Measurements from ENCODE around the gene MRPS27.

The MRPS27 gene

DNA sequence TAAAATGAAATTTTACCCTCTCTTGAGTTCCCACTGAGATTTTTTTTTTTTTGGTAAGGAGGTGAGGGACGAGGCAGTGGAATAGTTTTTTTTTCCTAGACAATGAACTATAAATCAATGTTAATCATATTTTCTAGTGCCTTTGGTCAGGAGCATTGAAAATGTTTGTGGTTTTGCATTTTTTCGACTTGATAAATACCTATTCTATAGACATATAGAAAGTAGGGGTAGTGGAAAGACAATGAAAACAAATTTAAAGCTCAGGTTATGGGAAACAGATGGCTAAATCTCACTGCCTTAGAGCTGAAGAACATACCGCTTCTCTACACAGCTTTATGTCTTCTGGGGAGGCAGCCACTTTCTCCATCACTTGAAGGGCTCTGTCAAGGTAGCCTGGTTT is 94.3 kb downstream of the MRPS27 start:
- no peak for DNase-seq

DNA sequence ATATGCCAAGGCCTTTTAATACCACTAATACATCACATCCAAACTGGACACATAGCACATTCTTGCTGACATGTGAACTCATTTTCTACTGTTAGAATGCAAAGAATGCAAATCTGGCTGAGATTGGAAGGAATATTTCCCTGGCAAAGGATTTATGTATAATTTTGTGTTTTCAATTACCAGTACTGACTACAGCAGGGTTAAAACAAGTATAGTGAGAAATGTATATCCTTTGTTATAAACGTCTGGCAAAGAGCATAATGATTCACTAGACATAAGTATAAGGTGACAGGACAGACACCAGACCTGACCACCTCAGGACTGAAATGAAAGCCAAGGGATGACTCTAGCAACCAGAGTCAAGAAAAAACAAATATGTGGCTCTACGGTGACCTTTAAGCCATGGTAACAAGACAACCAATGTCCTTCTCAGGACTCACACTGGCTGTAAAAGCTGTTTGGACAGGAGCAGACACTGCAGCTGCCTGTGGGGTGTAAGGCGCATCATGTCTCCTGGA is 95.0 kb downstream of the MRPS27 start:
- no peak for DNase-seq

DNA sequence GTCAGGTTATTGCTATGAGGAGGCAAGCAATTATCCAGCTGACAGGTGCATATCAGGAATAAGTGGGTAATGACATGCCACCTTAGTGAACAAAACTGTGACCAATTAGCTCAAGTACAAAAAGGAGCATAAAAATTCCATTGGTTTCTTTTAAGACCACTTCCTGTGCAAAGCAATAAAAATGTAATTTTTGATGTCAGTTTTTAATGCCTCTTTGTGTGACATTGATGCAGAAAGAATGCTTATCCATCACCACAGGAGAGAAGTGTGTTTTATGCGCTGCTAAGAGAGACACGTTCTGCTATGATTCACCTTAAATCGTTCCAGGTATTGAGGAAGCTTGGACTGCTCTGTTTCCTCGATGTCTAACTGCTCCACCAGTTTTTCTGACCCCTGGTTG is 96.7 kb downstream of the MRPS27 start:
- DNase-seq, result no peak

DNA sequence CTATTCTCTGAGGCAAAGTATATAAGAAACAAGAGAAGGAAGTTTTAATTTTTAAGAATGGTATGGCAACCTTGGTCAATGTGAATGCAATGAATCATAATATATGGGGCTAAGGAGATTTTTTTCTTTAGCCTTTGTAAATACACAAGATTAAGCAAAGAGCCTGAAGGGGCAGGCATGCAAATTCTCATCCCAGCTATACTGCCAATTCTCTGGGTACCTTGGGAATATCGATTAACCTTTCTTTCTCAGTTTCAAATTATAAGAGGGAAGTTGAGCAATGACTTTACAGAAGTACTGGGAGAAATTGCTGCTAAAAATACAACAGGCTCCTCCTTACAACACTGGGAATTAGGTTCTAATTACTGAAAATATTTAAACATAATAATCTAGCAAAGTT is 97.5 kb downstream of the MRPS27 start:
- no peak for DNase-seq

DNA sequence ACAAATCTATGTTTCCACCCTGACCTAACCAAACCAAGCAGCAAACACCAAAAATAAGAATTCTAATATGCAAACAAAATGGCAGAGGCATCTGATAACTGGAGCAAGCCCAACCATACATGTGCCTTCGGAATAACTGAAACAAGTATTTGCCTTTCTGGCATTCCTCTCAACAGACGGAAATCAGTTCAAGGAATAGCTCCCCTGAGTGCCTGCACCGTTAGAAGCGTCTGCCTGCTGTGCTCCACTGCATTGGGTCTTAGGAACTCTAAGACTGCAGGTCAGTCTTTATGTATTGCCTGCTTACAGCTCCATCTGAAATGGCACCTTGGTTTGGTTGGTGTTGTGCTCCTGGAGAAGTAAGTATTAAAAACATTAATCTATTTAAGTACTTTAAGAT is 98.5 kb downstream of the MRPS27 start:
- DNase-seq, result no peak

DNA sequence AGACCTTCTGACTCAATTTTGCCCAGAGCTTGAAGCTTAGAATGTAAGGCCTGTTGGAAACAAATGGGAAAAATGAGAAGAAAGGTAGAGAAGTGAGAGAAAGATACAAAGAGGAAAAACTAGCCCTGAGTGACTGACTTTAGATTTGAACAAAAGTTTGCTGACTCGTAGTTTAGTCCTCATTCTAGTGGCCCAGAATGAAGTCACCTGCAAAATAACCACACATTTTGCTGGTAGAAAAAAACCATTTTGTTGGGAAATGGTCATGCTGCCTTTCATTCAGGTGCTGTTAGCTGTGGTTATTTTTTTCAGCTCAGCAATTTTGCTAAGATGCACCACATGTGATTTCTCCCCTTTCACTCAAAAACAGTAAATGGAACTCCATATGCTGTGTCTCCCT is 98.9 kb downstream of the MRPS27 start:
- DNase-seq, result no peak

DNA sequence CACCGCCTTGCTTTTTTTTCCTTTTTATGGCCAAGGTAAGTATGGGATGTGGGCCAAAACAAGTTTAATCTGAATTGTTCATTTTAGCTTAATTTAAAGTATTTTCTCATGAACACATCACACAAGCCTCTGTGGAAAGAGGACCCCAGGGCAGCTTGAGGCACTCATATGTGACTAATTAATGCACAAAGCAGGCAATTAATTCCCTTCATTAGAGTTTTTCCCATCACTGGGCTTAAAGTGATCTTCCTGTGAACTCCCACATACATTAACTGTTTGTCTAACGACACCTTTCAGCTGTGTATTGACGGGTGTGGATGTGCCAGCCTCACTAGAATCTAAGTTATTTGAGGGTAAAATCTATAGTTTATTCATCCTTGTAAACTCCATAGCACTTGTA is 103.3 kb downstream of the MRPS27 start:
- no peak for DNase-seq

DNA sequence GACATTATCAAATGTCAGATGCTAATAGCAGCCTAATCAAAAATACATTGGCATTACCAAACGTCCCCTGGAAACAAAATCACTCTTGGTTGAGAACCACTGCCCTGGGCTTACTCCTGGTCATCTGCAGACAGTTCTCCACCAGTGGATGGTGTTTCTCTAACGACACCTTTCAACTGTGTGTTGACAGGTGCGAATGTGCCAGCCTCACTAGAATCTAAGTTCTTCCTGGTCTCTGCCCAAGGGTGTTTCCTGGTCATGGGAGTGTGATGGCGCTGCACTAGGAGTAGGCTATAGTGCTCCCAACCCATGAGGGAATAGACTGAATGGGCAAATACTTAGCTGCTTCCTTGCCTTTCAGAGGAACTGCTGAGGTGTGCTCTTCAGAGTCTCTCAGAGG is 105.9 kb downstream of the MRPS27 start:
- DNase-seq, result no peak

DNA sequence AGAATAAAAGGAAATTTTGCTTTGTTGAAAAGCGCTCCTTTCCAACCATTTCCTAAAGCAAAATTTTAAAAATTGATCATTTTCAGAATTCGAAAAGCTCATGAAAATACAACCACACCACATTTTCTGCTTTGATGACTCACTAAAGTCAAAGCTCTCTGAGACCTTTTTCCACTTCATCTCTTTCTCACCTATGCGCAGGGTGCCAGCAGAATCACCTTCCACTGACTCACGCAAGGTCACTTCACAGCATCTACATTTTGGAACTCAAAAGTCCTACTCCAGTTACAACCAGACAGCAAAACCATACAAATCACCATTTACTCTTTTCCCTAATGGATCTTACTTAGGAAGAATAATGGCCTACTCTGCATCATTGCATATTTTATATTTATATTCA is 106.6 kb downstream of the MRPS27 start:
- DNase-seq, result no peak

DNA sequence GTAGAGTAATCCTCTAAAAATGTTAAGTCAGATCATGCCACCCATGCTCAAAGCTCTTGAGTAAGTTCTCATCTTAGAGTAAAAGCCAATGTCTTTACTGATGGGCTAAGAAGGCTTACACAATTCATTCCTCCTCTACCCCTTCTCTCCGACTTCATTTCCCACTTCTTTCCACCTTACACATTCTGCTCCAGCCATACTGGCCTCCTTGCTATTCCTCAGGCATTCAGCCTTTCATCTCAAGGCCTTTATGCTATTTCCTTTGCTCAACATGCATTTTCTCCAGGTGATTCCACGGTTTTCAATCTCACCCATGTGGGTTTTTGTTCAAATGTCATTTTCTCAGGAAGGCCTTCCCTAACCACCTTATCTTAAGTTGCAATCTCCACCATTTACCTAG is 107.9 kb downstream of the MRPS27 start:
- DNase-seq, result no peak

DNA sequence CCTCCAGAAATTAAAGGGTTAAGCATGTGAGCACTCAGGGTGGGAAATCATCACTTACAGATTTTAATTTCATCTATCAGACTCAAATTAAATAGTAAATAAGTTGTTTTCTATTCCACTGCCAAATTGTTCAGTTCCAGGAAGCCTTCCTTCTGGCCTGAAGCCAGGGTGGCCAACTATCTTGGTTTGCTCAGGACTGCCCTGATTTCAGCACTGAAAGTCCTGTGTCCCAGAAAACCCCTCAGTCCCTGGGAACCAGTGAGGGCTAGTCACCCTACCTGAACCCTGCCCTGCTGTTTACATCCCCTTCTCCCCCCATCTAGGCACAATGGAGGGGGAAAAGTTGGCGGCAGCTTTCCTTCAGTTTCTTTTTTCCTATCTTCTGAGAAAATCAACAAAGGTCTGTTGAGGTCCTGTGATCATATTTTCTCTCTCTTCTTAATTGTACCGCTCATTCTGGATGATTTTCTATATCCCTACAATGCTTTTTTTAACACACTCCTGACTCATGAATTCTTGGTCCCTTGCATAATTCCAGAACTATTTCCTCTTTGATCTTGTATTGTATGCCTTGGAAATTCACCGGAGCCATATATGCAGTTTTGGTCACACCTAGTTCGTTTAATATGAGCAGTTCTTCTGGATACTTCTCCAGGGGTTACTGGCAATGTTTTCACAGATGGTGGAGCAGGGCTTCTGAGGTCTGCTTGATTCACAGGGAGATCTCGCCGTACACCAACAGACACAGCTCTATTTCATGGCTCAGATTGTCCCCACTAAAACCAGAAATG is 109.0 kb downstream of the MRPS27 start:
- no peak for DNase-seq

DNA sequence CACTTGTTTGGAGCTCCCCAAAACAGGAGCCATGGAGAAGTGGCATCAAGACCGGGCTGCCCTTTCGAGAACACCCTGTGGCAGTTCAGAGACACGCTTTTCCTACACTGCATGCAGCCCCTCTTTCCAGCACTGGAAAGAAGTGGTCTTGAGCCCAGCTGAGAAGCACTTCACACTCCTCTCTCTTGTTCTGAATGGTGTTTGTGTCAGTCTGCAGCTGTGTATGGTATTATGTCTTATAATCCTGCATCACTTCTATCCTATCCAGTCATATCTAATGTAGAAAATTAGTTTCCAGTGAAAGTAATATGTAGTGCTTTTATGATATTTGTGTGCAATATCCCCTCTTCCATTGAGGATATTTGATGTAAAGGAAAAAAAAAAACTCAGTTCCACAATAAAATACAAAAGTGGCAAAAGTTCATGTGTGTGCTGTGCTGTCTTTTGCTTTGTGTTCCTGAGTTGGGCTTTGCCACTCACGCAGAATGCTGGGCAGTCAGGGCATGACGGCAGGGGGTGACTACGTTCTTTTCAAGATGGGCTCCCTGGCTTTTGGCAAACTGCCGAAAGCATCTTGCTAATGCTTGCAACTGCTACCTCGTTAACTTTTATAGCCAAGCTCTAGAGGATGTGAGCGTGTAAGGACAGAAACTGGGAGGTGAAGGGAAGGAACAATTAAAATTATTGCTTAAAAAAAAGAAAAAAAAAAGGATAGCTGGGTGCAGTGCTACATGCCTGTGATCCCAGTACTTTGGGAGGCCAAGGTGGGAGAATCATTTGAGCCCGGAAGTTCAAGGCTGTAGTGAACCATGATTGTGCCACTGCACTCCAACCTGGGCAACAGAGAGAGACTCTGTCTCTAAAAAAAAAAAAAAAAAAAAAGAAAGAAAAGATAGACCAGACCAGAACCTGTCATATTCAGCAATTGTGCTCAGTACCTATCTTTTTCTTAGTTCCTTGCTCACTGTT is 110.6 kb downstream of the MRPS27 start:
- DNase-seq, result no peak

DNA sequence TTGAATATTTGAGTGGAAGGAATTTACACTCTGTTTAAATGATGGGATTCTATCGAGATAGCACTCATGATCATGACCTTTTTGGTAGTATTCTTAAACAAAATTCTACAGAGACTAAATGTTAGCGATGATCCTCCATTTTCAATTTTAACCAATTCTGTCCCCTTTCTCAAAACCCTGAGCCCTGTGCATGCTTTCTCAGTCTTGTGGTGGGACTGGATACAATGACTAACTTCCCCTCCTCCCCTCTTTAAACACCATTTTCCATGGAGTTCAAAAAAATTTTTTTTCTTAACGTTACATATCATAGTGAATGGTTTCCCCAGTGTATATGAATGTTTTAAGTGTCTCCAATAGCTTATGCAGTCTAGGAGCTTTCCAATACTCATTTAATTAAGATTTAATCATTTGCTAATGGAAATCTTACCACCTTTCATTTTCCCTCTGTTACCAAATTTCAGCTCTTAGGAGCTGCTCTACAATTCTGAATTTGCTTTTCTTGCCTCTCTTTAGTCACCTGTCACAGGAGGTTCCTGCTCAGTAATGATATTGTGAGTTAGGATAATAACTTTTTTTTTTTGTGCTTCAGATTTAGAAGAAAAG is 111.6 kb downstream of the MRPS27 start:
- no peak for DNase-seq

DNA sequence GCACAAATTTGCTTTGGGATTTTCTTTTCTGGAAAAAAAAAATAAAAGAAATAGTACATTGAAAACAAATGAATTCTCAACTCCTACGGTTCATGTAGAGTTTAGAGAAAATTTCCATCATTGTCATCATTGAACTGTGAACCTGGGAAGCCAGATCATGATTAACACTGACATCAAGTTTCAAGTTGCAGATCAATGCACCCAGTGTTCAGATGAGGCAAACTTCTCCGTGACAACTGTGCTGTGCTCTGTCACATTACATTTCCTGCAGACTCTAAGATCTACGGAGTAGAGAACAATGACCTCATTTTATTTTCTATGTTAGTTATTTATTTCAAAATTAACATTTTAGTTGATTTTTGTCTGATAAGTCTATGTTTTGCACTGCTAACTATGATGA is 113.0 kb downstream of the MRPS27 start:
- no peak for DNase-seq

DNA sequence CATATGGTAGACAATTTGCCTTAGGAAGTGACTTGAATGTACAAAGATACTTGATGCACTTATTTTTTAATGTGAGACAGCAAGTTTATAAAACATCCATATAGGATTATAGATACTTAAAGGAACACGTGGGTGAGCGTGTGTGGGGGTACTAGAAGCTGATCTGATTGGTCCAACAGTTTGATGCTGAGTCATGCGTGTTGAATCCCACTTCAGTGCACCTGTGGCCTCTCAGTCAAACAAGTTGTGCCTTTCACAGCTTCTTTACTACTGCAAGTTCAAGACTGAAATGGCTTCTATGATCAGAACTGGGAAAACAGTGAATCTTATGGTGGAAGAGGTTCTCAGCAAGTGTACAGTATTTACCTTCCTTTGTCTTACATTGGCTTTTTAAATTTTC is 113.9 kb downstream of the MRPS27 start:
- no peak for DNase-seq

DNA sequence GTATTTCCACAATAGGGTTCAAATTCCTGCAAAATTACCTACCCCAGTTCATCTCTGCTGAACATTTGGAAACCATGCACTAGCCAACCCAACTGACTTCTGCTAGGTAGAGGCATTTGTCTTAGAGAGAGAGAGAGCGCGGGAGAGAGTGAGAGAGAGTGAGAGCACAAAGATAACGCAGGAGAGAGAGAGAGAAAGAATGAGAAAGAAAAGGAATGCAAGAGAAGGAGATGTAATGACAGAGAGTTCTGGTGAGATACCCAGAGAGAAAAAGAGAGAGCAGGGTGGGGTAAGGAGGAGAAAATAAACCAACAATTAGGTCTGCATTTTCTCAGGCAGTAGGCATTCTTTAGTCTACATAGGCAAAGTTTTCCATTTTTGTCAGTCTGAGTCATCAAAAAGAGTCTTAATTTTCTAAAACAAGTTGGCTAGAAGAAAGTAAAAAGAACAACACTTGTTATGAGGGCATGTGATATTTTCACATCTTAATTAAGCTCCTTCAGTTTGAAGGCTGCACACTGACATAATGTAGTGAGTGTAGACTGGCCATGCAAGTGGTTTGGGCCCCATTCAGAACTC is 114.5 kb downstream of the MRPS27 start:
- no peak for DNase-seq

DNA sequence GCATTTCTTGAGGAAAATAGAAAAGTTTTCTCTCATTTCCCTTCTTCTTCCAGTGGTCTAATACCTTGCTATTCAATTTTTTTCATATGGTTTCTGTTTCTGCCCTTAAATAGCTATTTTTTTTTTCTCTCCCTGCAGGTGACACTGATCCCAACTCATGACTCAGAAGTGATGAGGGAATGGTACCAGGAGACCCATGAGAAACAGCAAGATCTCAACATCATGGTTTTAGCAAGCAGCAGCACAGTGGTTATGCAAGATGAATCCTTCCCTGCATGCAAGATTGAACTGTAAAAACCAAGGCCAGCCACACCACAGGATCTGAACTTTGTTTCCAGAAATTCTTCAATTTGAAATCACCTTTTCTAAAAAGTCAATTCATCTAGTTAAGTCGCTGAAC is 115.1 kb downstream of the MRPS27 start:
- DNase-seq, result no peak

DNA sequence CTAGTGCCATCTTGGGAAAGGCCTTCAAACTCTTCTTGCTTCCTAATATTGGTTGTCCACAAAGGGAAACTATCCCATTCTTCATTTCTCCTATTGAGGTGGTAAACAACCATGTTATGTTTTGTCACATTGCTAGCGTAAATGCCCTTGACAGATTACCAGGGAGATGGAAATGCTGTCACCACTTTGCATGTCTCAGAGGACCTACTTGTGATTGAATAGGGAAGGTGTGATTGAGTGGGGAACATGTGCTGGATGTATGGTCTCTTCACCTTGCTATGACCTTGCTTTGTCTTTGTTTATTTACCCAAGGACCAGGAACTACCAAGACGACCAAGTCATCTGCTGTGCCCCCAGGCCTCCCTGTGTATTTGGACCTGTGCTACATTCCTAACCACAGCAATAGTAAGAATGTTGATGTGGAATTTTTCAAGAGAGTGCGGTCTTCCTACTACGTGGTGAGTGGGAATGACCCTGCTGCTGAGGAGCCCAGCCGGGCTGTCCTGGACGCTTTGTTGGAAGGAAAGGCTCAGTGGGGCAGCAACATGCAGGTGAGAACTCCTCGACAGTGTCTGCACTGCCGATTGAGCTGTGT is 116.7 kb downstream of the MRPS27 start:
- DNase-seq, result no peak

DNA sequence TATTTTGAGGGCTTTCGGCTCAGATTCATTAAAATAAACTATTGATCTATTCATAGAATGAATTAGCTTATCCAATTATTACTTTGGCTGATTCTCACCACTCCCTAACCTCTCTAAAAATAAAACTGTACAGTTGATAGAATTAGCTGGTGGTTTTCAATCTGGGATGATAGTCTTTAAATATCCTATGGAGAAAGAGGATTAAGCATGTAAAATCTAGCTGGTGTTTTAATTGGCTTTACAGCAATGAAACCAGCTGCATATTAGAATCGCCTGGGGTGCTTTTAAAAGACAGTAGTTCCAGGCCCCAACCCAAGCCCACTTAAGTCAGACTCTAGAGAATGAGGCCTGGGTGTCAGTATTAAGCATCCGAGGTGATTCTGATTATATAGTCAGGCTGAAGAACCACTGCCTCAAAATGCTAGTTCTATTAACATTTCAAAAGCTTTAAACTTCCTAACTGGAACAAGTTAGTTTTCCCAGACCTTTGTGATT is 117.7 kb downstream of the MRPS27 start:
- no peak for DNase-seq

DNA sequence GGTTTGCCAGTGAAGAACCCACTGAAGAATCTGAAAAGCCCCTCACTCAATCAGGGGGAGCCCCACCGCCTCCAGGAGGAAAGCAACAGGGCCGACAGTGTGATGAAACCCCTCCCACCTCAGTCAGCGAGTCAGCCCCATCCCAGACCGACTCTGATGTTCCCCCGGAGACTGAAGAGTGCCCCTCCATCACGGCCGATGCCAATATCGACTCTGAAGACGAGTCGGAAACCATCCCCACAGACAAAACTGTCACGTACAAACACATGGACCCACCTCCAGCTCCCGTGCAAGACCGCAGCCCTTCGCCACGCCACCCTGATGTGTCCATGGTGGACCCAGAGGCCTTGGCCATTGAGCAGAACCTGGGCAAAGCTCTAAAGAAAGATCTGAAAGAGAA is 120.4 kb downstream of the MRPS27 start:
- DNase-seq, result no peak

DNA sequence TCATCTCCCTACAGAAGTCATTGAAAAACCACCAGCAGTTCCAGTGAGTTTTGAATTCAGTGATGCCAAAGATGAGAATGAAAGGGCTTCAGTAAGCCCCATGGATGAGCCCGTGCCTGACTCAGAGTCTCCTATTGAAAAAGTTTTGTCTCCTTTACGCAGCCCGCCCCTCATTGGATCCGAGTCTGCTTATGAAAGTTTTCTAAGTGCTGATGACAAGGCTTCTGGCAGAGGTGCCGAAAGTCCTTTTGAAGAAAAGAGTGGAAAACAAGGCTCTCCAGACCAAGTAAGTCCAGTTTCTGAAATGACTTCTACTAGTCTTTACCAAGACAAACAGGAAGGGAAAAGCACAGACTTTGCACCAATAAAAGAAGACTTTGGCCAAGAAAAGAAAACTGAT is 122.6 kb downstream of the MRPS27 start:
- DNase-seq, result no peak

DNA sequence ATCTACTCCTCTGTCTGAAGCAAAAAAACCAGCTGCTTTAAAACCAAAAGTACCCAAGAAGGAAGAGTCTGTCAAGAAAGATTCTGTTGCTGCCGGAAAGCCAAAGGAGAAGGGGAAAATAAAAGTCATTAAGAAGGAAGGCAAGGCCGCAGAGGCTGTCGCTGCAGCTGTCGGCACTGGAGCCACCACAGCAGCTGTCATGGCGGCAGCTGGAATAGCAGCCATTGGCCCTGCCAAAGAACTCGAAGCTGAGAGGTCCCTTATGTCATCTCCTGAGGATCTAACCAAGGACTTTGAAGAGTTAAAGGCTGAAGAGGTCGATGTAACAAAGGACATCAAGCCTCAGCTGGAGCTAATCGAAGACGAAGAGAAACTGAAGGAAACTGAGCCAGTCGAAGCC is 124.5 kb downstream of the MRPS27 start:
- DNase-seq, result no peak

DNA sequence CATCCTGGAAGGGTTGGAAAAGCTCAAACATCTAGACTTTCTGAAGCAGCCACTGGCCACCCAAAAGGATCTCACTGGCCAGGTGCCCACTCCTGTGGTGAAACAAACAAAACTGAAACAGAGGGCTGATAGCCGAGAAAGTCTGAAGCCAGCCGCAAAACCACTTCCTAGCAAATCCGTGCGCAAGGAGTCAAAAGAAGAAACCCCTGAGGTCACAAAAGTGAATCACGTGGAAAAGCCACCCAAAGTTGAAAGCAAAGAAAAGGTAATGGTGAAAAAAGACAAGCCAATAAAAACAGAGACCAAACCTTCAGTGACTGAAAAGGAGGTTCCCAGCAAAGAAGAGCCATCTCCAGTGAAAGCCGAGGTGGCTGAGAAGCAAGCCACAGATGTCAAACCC is 125.2 kb downstream of the MRPS27 start:
- DNase-seq, result peak; percentile 3 to 43
